H1 (cell line): ENCODE results near the gene FAM193B. TPM values are rescaled to one million over a fixed set of nuclear protein-coding genes. Genes with fewer than 3 reads are reported as not detected.

Source experiments
- CTCF ChIA-PET: fragments of 300-600 bp; sonication (Branson Sonifier 250); formaldehyde crosslinking; loops from one replicate; lab custom pipeline; 2021; ENCODE audit not compliant: partially characterized antibody; lab: Charles Lee
- POLR2A ChIA-PET: fragments of 300-600 bp; sonication (Branson Sonifier 250); formaldehyde crosslinking; loops from one replicate; lab custom pipeline; 2021; ENCODE audit warnings: inconsistent platforms; ENCODE audit not compliant: partially characterized antibody; lab: Charles Lee
- DNase-seq, 2 experiments: peaks; one replicate each; pipeline versions ENCODE4 v3.0.0 to v3.0.0-alpha.2; 2010 to 2022; ENCODE audit warnings: low spot score in 2 of 2, low read depth in 1 of 2, mixed read lengths in 1 of 2
- FAIRE-seq: peaks from 2 replicates; lab custom pipeline; 2011; peaks lifted over from hg19 to GRCh38; lab: Jason Lieb, UNC
- H2AFZ ChIP-seq: 2 replicates; pipeline ENCODE4 v1.8.1; 2012; ENCODE audit warnings: low read length, inconsistent platforms
- H2AK5ac ChIP-seq: 2 replicates; pipeline ENCODE4 v1.6.1; 2013; ENCODE audit warnings: low read depth, low read length
- H2BK120ac ChIP-seq: replicated peaks from 2 replicates; pipeline ENCODE3; 2013; ENCODE audit warnings: low read depth, low read length, inconsistent platforms
- H2BK12ac ChIP-seq: 2 replicates; pipeline ENCODE4 v1.6.1; 2013; ENCODE audit warnings: low read depth, low read length
- H2BK15ac ChIP-seq: 2 replicates; pipeline ENCODE4 v1.6.1; 2013; ENCODE audit warnings: low read length
- H2BK20ac ChIP-seq: 2 replicates; pipeline ENCODE4 v1.6.1; 2013; ENCODE audit warnings: low read length
- H2BK5ac ChIP-seq: 2 replicates; pipeline ENCODE4 v1.6.1; 2013; ENCODE audit warnings: low read depth, low read length
- H3K14ac ChIP-seq: 2 replicates; pipeline ENCODE4 v1.6.1; 2013; ENCODE audit warnings: inconsistent platforms; ENCODE audit not compliant: insufficient read length
- H3K18ac ChIP-seq: 2 replicates; pipeline ENCODE4 v1.6.1; 2013; ENCODE audit warnings: low read length; ENCODE audit errors: extremely low read depth
- H3K23ac ChIP-seq: 2 replicates; pipeline ENCODE4 v1.6.1; 2013; ENCODE audit warnings: inconsistent platforms; ENCODE audit not compliant: insufficient read length
- H3K23me2 ChIP-seq: 2 replicates; pipeline ENCODE4 v1.6.1; 2013; ENCODE audit warnings: low read depth, low read length
- H3K27ac ChIP-seq: 2 replicates; pipeline ENCODE4 v1.6.1; 2011; ENCODE audit warnings: low read depth, low read length, inconsistent platforms
- H3K27me3 ChIP-seq, 4 experiments: replicated peaks in 1 of 4; 1 replicate in 1 of 4; 2 replicates in 3 of 4; pipeline versions ENCODE4 v1.6.1 to v1.8.1; 2011 to 2013; ENCODE audit warnings: low read length in 3 of 4, mild to moderate bottlenecking in 3 of 4, inconsistent platforms in 2 of 4, mixed read lengths in 2 of 4, moderate library complexity in 1 of 4; ENCODE audit not compliant: control insufficient read depth in 3 of 4, insufficient read depth in 3 of 4; ENCODE audit errors: extremely low read depth in 1 of 4
- H3K36me3 ChIP-seq, 4 experiments: 2 replicates each; pipeline versions ENCODE4 v1.6.1 to v1.8.1; 2011 to 2013; ENCODE audit warnings: mild to moderate bottlenecking in 4 of 4, low read length in 3 of 4, moderate library complexity in 2 of 4, control low read depth in 1 of 4, inconsistent platforms in 1 of 4; ENCODE audit not compliant: insufficient read depth in 4 of 4, control insufficient read depth in 2 of 4
- H3K4ac ChIP-seq: replicated peaks from 2 replicates; pipeline ENCODE3; 2013; ENCODE audit warnings: low read length, low read depth, mixed read lengths, inconsistent platforms; ENCODE audit not compliant: insufficient read length
- H3K4me1 ChIP-seq, 4 experiments: replicated peaks in 1 of 4; 1 replicate in 1 of 4; 2 replicates in 3 of 4; pipeline versions ENCODE4 v1.6.1 to v1.8.1; 2011 to 2013; ENCODE audit warnings: low read length in 3 of 4, inconsistent platforms in 2 of 4, mixed read lengths in 1 of 4; ENCODE audit not compliant: insufficient read depth in 4 of 4, control insufficient read depth in 3 of 4
- H3K4me2 ChIP-seq, 2 experiments: 2 replicates each; pipeline versions ENCODE4 v1.6.1 to v1.8.1; 2011 to 2013; ENCODE audit warnings: low read depth in 2 of 2, low read length in 2 of 2, control low read depth in 1 of 2, inconsistent platforms in 1 of 2, mild to moderate bottlenecking in 1 of 2; ENCODE audit not compliant: insufficient read depth in 1 of 2
- H3K4me3 ChIP-seq, 4 experiments: fragments of 200-600, 300-600 bp in 1 of 4; sonication (generic), shearing (Covaris generic), sonication (Bioruptor Twin) in 1 of 4; 2 replicates each; pipeline versions ENCODE4 v1.5.1 to v1.8.1; 2011 to 2016; ENCODE audit warnings: low read length in 4 of 4, low read depth in 3 of 4, control low read depth in 2 of 4, inconsistent platforms in 2 of 4, mild to moderate bottlenecking in 2 of 4, mixed read lengths in 1 of 4, moderate library complexity in 1 of 4; ENCODE audit not compliant: insufficient read depth in 2 of 4; ENCODE audit errors: extremely low read depth in 1 of 4
- H3K56ac ChIP-seq: replicated peaks from 2 replicates; pipeline ENCODE3; 2013; ENCODE audit warnings: low read depth, mild to moderate bottlenecking, mixed read lengths, low read length, inconsistent platforms; ENCODE audit not compliant: insufficient read length
- H3K79me1 ChIP-seq: 2 replicates; pipeline ENCODE4 v1.6.1; 2013; ENCODE audit warnings: low read depth, low read length, control low read depth
- H3K79me2 ChIP-seq, 2 experiments: 2 replicates each; pipeline versions ENCODE4 v1.6.1 to v1.8.1; 2012 to 2013; ENCODE audit warnings: low read length in 2 of 2, mild to moderate bottlenecking in 2 of 2, inconsistent platforms in 1 of 2; ENCODE audit not compliant: insufficient read depth in 2 of 2, control insufficient read depth in 1 of 2
- H3K9ac ChIP-seq, 4 experiments: replicated peaks in 1 of 4; 1 replicate in 1 of 4; 2 replicates in 3 of 4; pipeline versions ENCODE4 v1.6.1 to v1.8.1; 2011 to 2013; ENCODE audit warnings: low read depth in 3 of 4, low read length in 3 of 4, control low read depth in 2 of 4, mild to moderate bottlenecking in 2 of 4, moderate library complexity in 2 of 4, inconsistent platforms in 1 of 4; ENCODE audit errors: extremely low read depth in 1 of 4
- H3K9me3 ChIP-seq, 2 experiments: 2 replicates each; pipeline versions ENCODE4 v1.6.1 to v1.8.1; 2012 to 2013; ENCODE audit warnings: mild to moderate bottlenecking in 2 of 2, moderate library complexity in 2 of 2, control low read depth in 1 of 2, inconsistent platforms in 1 of 2, low read depth in 1 of 2, low read length in 1 of 2, mixed read lengths in 1 of 2; ENCODE audit not compliant: insufficient read depth in 2 of 2
- H4K20me1 ChIP-seq, 2 experiments: replicated peaks in 1 of 2; 2 replicates each; pipeline versions ENCODE3 to v1.8.1; 2011 to 2013; ENCODE audit warnings: inconsistent platforms in 2 of 2, low read length in 2 of 2, mild to moderate bottlenecking in 1 of 2; ENCODE audit not compliant: insufficient read depth in 2 of 2, control insufficient read depth in 1 of 2
- H4K5ac ChIP-seq: 2 replicates; pipeline ENCODE4 v1.6.1; 2013; ENCODE audit warnings: low read length, low read depth, mixed read lengths, inconsistent platforms; ENCODE audit not compliant: insufficient read length
- H4K8ac ChIP-seq: 2 replicates; pipeline ENCODE4 v1.8.0; 2013; ENCODE audit warnings: mild to moderate bottlenecking, moderate library complexity, low read length, inconsistent platforms; ENCODE audit not compliant: insufficient read depth; ENCODE audit errors: extremely low read depth
- H4K91ac ChIP-seq: replicated peaks from 2 replicates; pipeline ENCODE3; 2013; ENCODE audit warnings: low read length, mixed read lengths, inconsistent platforms; ENCODE audit not compliant: insufficient read length
- ATF3 ChIP-seq: IDR thresholded peaks from 2 replicates; pipeline ENCODE4 v1.6.1; 2011; ENCODE audit warnings: low read depth, mild to moderate bottlenecking, low read length; ENCODE audit not compliant: insufficient read depth
- CBX5 ChIP-seq: fragments of 300-800, 300-1000 bp; sonication (generic); IDR thresholded peaks from 2 replicates; pipeline ENCODE4 v1.7.1; 2016; ENCODE audit warnings: antibody characterized with exemption, low read length, low read depth
- CHD1 ChIP-seq: IDR thresholded peaks from 2 replicates; pipeline ENCODE4 v1.6.1; 2012; ENCODE audit warnings: low read depth, low read length, improper control_type of control experiment
- EZH2 ChIP-seq: fragments of 200-600 bp; sonication (generic); IDR thresholded peaks from 2 replicates; pipeline ENCODE4 v1.7.1; 2012; ENCODE audit warnings: low read depth, mild to moderate bottlenecking, moderate library complexity, low read length, inconsistent platforms; ENCODE audit not compliant: severe bottlenecking
- GTF2F1 ChIP-seq: IDR thresholded peaks from 2 replicates; pipeline ENCODE4 v1.6.1; 2012; ENCODE audit warnings: low read depth, low read length, improper control_type of control experiment, borderline replicate concordance
- HDAC6 ChIP-seq: IDR thresholded peaks from one replicate; pipeline ENCODE4 v1.7.1; 2012; ENCODE audit warnings: low read depth, mild to moderate bottlenecking, inconsistent platforms, low read length, moderate library complexity
- KDM5A ChIP-seq: fragments of 200-600 bp; IDR thresholded peaks from 2 replicates; pipeline ENCODE4 v1.7.1; 2012; ENCODE audit warnings: mild to moderate bottlenecking, low read length, inconsistent platforms, mixed read lengths
- NRF1 ChIP-seq: IDR thresholded peaks from 2 replicates; pipeline ENCODE4 v1.6.1; 2011; ENCODE audit warnings: mild to moderate bottlenecking, low read depth, low read length, improper control_type of control experiment
- SIN3A ChIP-seq, 2 experiments: IDR thresholded peaks in 1 of 2; conservative IDR thresholded peaks in 1 of 2; 2 replicates each; pipeline ENCODE4 v1.6.1; 2011 to 2012; ENCODE audit warnings: low read length in 2 of 2, improper control_type of control experiment in 1 of 2, low read depth in 1 of 2, mild to moderate bottlenecking in 1 of 2
- TCF12 ChIP-seq: IDR thresholded peaks from 2 replicates; pipeline ENCODE4 v1.6.1; 2011; ENCODE audit warnings: low read depth, mild to moderate bottlenecking, low read length
- WGBS, 2 experiments: shearing (Covaris generic) in 1 of 2; methylation state at CpG; one replicate each; pipeline versions ENCODE4 v1.1.6 to v1.1.7; 2013 to 2015; ENCODE audit warnings: low lambda C conversion rate in 2 of 2, mixed read lengths in 2 of 2, inconsistent platforms in 1 of 2, low coverage in 1 of 2, missing lambda C conversion rate in 1 of 2; ENCODE audit not compliant: insufficient replicate concordance in 2 of 2, insufficient coverage in 1 of 2, insufficient read length in 1 of 2; ENCODE audit errors: extremely low coverage in 1 of 2, missing lambda C conversion rate in 1 of 2; 5-methylcytosine and 5-hydroxymethylcytosine counted together
- polyA plus RNA-seq, 7 experiments: library from polyadenylated mRNA; depleted of rRNA in 3 of 7; stranded (reverse) in 5 of 7; unstranded in 2 of 7; fragments of >200 nt in 5 of 7; fragments of 200-250 nt in 2 of 7; gene quantifications; 1 replicate in 5 of 7; 2 replicates in 1 of 7; 4 replicates in 1 of 7; pipeline versions ENCODE4 v1.2.1 to v1.2.3, GENCODE V29; 2011 to 2013; ENCODE audit warnings: missing spikeins in 2 of 7, mixed read lengths in 2 of 7
- total RNA-seq: library from RNA; stranded (reverse); fragmentation: NEBNext Ultra II Directional; extraction: Animal tissue kit (Norgen Biotek cat#: 25700); gene quantifications from 2 replicates; pipeline ENCODE4 v1.2.1, GENCODE V29; 2021

The FAM193B gene
- total and polyA plus RNA-seq, 2 of the 8 experiments (the other 6 are each of a cell fraction or from before 2014, with no cell fraction given), result 49.9 to 69.8 TPM

- no peak overlapping the region for H3K4ac ChIP-seq
- no peak for FAIRE-seq
- H3K9ac ChIP-seq, result no peak overlapping the region
- H3K14ac ChIP-seq, result no peak overlapping the region
- H3K27me3 ChIP-seq, result no peaks in the 10 kb centered on the region
- POLR2A ChIA-PET, result interaction anchor here (1.0 kb wide), 1 partner anchor 42 kb away, joined by 3 read pairs; the partner anchor contains the start of gene B4GALT7
- H3K56ac ChIP-seq, result no peak overlapping the region
- H3K4me2 ChIP-seq, result no peak overlapping the region
- WGBS, 2 experiments, result 91% methylated on average over 5 of the region's 5 CpGs; no CpG with 5 or more reads in 1 of the 2 experiments
- H3K36me3 ChIP-seq, result no peaks in the 10 kb centered on the region
- DNase-seq, result no peak
- no peak overlapping the region for H4K8ac ChIP-seq
- no peak overlapping the region for H2BK15ac ChIP-seq
- H3K79me2 ChIP-seq, result peaks cover 2 to 11% of the 10 kb centered on the region in 2 experiments; a peak in 2 of 4 replicates
- no peak overlapping the region for H2AFZ ChIP-seq
- TF ChIP-seq ATF3 (no peak), EZH2 (no peak), HDAC6 (no peak), GTF2F1 (no peak), NRF1 (no peak), TCF12 (no peak), KDM5A (no peak), CHD1 (no peak), CBX5 (no peak), SIN3A (conservative IDR thresholded peaks at IDR 0.05 in 1 of 2, IDR thresholded peaks at IDR 0.05 in 1 of 2; ENCODE audit: low read depth in 1 of 2, low read length in 2 of 2) (no peak)
- CTCF ChIA-PET, result interaction anchor here (0.6 to 1.0 kb wide), 2 partner anchors 35 to 618 kb away, joined by 3 read pairs; no protein-coding TSS in a partner anchor
- no peak overlapping the region for H4K91ac ChIP-seq
- H4K5ac ChIP-seq, result no peak overlapping the region
- H2BK12ac ChIP-seq, result no peak overlapping the region
- no peak overlapping the region for H2BK120ac ChIP-seq
- no peak overlapping the region for H3K27ac ChIP-seq
- H4K20me1 ChIP-seq, result peaks cover 0 to 5% of the 10 kb centered on the region in 2 experiments
- no peak overlapping the region for H3K18ac ChIP-seq
- peaks cover 8 to 12% of the 10 kb centered on the region in 2 experiments for H3K9me3 ChIP-seq
- no peak overlapping the region for H2BK5ac ChIP-seq
- peaks cover 6% of the 10 kb centered on the region for H3K23me2 ChIP-seq
- H3K23ac ChIP-seq, result no peak overlapping the region
- peaks cover 1 to 9% (median 7%) of the 10 kb centered on the region in 4 experiments for H3K4me1 ChIP-seq
- no peaks in the 10 kb centered on the region for H3K79me1 ChIP-seq
- H2AK5ac ChIP-seq, result no peak overlapping the region
- H3K4me3 ChIP-seq, result no peak overlapping the region
- H2BK20ac ChIP-seq, result no peak overlapping the region
Observed at GRCh38 chr5:177557796-177558195, 3.4 kb upstream of the FAM193B start.
